Neural cell (in vitro differentiated cells): Measurements from ENCODE around the gene TMEM121B. TPM values are rescaled to one million over a fixed set of nuclear protein-coding genes. Genes with fewer than 3 reads are reported as not detected.

ENCODE experiments used
- H2AFZ ChIP-seq: fragments of 200-600, 300-800 bp; sonication (generic), shearing (Covaris generic); 2 replicates; pipeline ENCODE4 v1.6.0; 2014; ENCODE audit warnings: low read depth, mild to moderate bottlenecking, antibody characterized with exemption, low read length, moderate library complexity
- H3F3A ChIP-seq: fragments of 200-600 bp; shearing (Covaris generic); 2 replicates; pipeline ENCODE4 v1.6.1; 2016; ENCODE audit warnings: mild to moderate bottlenecking, moderate library complexity, mixed read lengths, antibody characterized with exemption, low read length; ENCODE audit not compliant: insufficient read depth, poor library complexity, severe bottlenecking
- H3K27ac ChIP-seq: fragments of 200-600, 300-800 bp; sonication (generic), shearing (Covaris generic); 2 replicates; pipeline ENCODE4 v1.5.1; 2014; ENCODE audit warnings: mild to moderate bottlenecking, low read length, moderate library complexity
- H3K27me3 ChIP-seq: fragments of 300-800, 200-600 bp; sonication (generic), shearing (Covaris generic); 2 replicates; pipeline ENCODE4 v1.6.0; 2014; ENCODE audit warnings: mild to moderate bottlenecking, low read depth, low read length, moderate library complexity; ENCODE audit not compliant: insufficient read depth
- H3K36me3 ChIP-seq: fragments of 300-800, 200-600 bp; sonication (generic), shearing (Covaris generic); 2 replicates; pipeline ENCODE4 v1.5.1; 2014; ENCODE audit warnings: mild to moderate bottlenecking, antibody characterized with exemption, low read length, moderate library complexity; ENCODE audit not compliant: insufficient read depth
- H3K4me2 ChIP-seq: fragments of 300-800, 200-600 bp; sonication (generic), shearing (Covaris generic); 2 replicates; pipeline ENCODE4 v1.6.0; 2014; ENCODE audit warnings: mild to moderate bottlenecking, low read length
- H3K4me3 ChIP-seq: fragments of 300-800, 200-600 bp; sonication (generic), shearing (Covaris generic); 2 replicates; pipeline ENCODE4 v1.5.1; 2014; ENCODE audit warnings: mild to moderate bottlenecking, low read length, moderate library complexity
- H3K79me2 ChIP-seq: fragments of 200-600 bp; shearing (Covaris generic); replicated peaks from 2 replicates; pipeline ENCODE4 v1.6.0; 2014; ENCODE audit warnings: mild to moderate bottlenecking, low read length, moderate library complexity; ENCODE audit not compliant: insufficient read depth
- H3K9ac ChIP-seq: fragments of 300-800, 200-600 bp; sonication (generic), shearing (Covaris generic); 2 replicates; pipeline ENCODE4 v1.6.1; 2016; ENCODE audit warnings: mild to moderate bottlenecking, low read length, mixed read lengths
- H3K9me2 ChIP-seq: fragments of 200-600 bp; shearing (Covaris generic); 2 replicates; pipeline ENCODE4 v1.6.1; 2016; ENCODE audit warnings: mild to moderate bottlenecking, low read length, mixed read lengths; ENCODE audit not compliant: insufficient read depth
- H3K9me3 ChIP-seq: fragments of 200-600, 300-800 bp; sonication (generic), shearing (Covaris generic); 2 replicates; pipeline ENCODE4 v1.6.1; 2016; ENCODE audit warnings: mild to moderate bottlenecking, mixed run types, low read length, moderate library complexity, mixed read lengths
- H4K20me1 ChIP-seq: fragments of 200-600 bp; shearing (Covaris generic); 2 replicates; pipeline ENCODE4 v1.6.1; 2016; ENCODE audit warnings: mild to moderate bottlenecking, mixed run types; ENCODE audit not compliant: insufficient read depth
- CTCF ChIP-seq: fragments of 450-650 bp; IDR thresholded peaks from 2 replicates; pipeline ENCODE4 v1.5.1; 2014; ENCODE audit warnings: antibody characterized with exemption, mild to moderate bottlenecking, moderate library complexity; ENCODE audit not compliant: poor library complexity, severe bottlenecking
- EP300 ChIP-seq: fragments of 450-650 bp; conservative IDR thresholded peaks from 2 replicates; pipeline ENCODE4 v1.6.1; 2014; ENCODE audit warnings: antibody characterized with exemption, mild to moderate bottlenecking, moderate library complexity; ENCODE audit not compliant: poor library complexity, severe bottlenecking
- EZH2 ChIP-seq: fragments of 200-600, 300-800 bp; shearing (Covaris generic), sonication (generic); IDR thresholded peaks from 2 replicates; pipeline ENCODE4 v1.6.1; 2014; ENCODE audit warnings: antibody characterized with exemption, low read length, borderline replicate concordance, mild to moderate bottlenecking; ENCODE audit not compliant: insufficient read depth, poor library complexity, severe bottlenecking
- MXI1 ChIP-seq: fragments of 450-650 bp; conservative IDR thresholded peaks from 2 replicates; pipeline ENCODE4 v1.6.1; 2014; ENCODE audit warnings: antibody characterized with exemption, mild to moderate bottlenecking; ENCODE audit not compliant: poor library complexity, severe bottlenecking
- POLR2AphosphoS5 ChIP-seq: IDR thresholded peaks from 2 replicates; pipeline ENCODE4 v1.6.1; 2012
- RAD21 ChIP-seq: fragments of 450-650 bp; conservative IDR thresholded peaks from 2 replicates; pipeline ENCODE4 v1.6.1; 2014; ENCODE audit warnings: antibody characterized with exemption, mild to moderate bottlenecking, moderate library complexity
- REST ChIP-seq: IDR thresholded peaks from 2 replicates; pipeline ENCODE4 v1.6.1; 2012; ENCODE audit warnings: borderline replicate concordance
- SMC3 ChIP-seq: fragments of 450-650 bp; conservative IDR thresholded peaks from 2 replicates; pipeline ENCODE4 v1.6.1; 2014; ENCODE audit warnings: antibody characterized with exemption, mild to moderate bottlenecking, moderate library complexity; ENCODE audit not compliant: poor library complexity
- TAF1 ChIP-seq: IDR thresholded peaks from 2 replicates; pipeline ENCODE4 v1.6.1; 2012; ENCODE audit warnings: low read depth
- polyA plus RNA-seq: library from polyadenylated mRNA; depleted of rRNA; stranded (reverse); fragments of >200 nt; gene quantifications from 2 replicates; pipeline ENCODE4 v1.2.3, GENCODE V29; 2014

Gene TMEM121B
- polyA plus RNA-seq, 1 donor from 2014 or later, result 15.8 TPM

- TF ChIP-seq EP300, result no peak
- no peak for TF ChIP-seq RAD21
- no peak for TF ChIP-seq MXI1
- no peak for TF ChIP-seq REST
- no peak for TF ChIP-seq SMC3
- no peak for TF ChIP-seq EZH2
- TF ChIP-seq TAF1, result no peak
- no peak for TF ChIP-seq CTCF
- TF ChIP-seq POLR2AphosphoS5, result no peak
- no peak overlapping the region for H3K9ac ChIP-seq
- H3K4me2 ChIP-seq, result no peak overlapping the region
- no peak overlapping the region for H2AFZ ChIP-seq
- H3K27ac ChIP-seq, result no peak overlapping the region
- no peaks in the 10 kb centered on the region for H3K27me3 ChIP-seq
- H4K20me1 ChIP-seq, result no peaks in the 10 kb centered on the region
- H3K79me2 ChIP-seq, result no peaks in the 10 kb centered on the region
- H3K4me3 ChIP-seq, result no peak overlapping the region
- H3K36me3 ChIP-seq, result no peaks in the 10 kb centered on the region
- no peaks in the 10 kb centered on the region for H3K9me3 ChIP-seq
- no peaks in the 10 kb centered on the region for H3F3A ChIP-seq
- no peaks in the 10 kb centered on the region for H3K9me2 ChIP-seq
These were observed 14.9 kb downstream of the TMEM121B start for GRCh38 chr22:17106161-17106784.

GRCh38 chr22:17105143-17106129 is 15.7 kb downstream of the TMEM121B start:
- H3K27me3 ChIP-seq, result no peaks in the 10 kb centered on the region
- H3K4me3 ChIP-seq, result no peak overlapping the region
- no peaks in the 10 kb centered on the region for H3K36me3 ChIP-seq
- H3F3A ChIP-seq, result no peaks in the 10 kb centered on the region
- no peaks in the 10 kb centered on the region for H4K20me1 ChIP-seq
- no peaks in the 10 kb centered on the region for H3K79me2 ChIP-seq
- no peaks in the 10 kb centered on the region for H3K9me3 ChIP-seq
- H2AFZ ChIP-seq, result no peak overlapping the region
- H3K4me2 ChIP-seq, result no peak overlapping the region
- no peaks in the 10 kb centered on the region for H3K9me2 ChIP-seq
- H3K9ac ChIP-seq, result no peak overlapping the region
- H3K27ac ChIP-seq, result no peak overlapping the region
- TF ChIP-seq REST (no peak), SMC3 (no peak), MXI1 (no peak), POLR2AphosphoS5 (no peak), RAD21 (no peak), CTCF (no peak), TAF1 (no peak), EP300 (no peak), EZH2 (no peak)
